Measurements from ENCODE around the gene NAV2.

GRCh38 chr11:19767627-19768151, 55.1 kb downstream of the NAV2 start:
- TF ChIP-seq EZH2 (IDR thresholded peaks at IDR 0.05) (no peak), FOXP2 (optimal IDR thresholded peaks at IDR 0.05; ENCODE audit: control extremely low read depth, extremely low read length, insufficient read depth) (no peak), POLR2AphosphoS5 (IDR thresholded peaks at IDR 0.05; ENCODE audit: borderline replicate concordance, low read depth, low read length) (no peak)

All from SK-N-MC (cell line).